ENCODE data around the gene SORBS1. TPM values are rescaled to one million over a fixed set of nuclear protein-coding genes. Genes with fewer than 3 reads are reported as not detected.

SORBS1 gene
- total and polyA plus RNA-seq, 9 of the 15 experiments (the other 6 are each of a cell fraction or from before 2014, with no cell fraction given) = 2.0 to 13.3 (median 6.5) TPM

DNA sequence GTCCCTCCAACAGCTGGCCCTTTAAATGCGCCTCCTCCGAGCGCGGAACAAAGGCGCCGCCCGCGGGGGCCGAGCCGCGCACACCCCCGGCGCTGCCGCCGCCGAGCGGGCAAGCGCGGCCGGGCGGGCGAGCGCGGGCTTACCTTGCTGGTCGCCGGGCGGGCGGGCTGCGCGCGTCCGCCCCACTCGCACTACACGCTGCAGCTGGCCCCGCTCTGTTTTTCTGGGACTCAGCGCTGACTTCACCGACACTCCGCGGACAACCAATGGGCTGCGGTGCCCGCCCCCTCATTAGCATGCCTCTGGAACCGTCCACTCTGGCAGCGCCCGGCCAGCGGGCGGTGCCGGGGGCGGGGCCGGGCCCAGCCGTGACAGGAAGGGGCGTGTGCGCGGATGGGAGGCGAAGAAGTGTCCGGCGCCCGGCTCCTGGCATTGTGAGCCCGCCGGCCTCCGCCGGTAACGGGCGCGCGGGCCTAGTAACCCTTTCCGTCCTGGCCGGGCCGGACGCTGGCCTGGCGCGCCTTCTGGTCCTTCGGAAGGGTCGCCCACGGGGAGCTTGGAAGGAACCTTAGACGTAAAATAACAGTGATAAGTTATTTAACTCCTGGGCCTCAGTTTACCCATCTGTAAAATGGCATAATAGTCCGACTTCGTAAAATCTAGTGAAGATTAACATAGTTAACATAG lies at the start of gene SORBS1 (continued):
- TF ChIP-seq MAZ (CRISPR knock-in tag; conservative IDR thresholded peaks at IDR 0.05 in 1 of 2, IDR thresholded peaks at IDR 0.05 in 1 of 2) (0 out of 4 replicates have a peak, but pooled peaks of 1 of the 2 experiments have one; percentile 48), ZC3H11A (IDR thresholded peaks at IDR 0.05; ENCODE audit: low read depth, low read length) (no peak), KDM1A (IDR thresholded peaks at IDR 0.05) (peak; percentile 94 to 97), PTRF (tag; IDR thresholded peaks at IDR 0.05) (no peak), TAF1 (IDR thresholded peaks at IDR 0.05; ENCODE audit: control insufficient read depth, extremely low read depth, insufficient read depth, low read length, severe bottlenecking) (no peak), KAT8 (IDR thresholded peaks at IDR 0.05; ENCODE audit: low read depth) (no peak), GATAD2B (IDR thresholded peaks at IDR 0.05; ENCODE audit: borderline replicate concordance) (peak; percentile 29; the same call in 1 of the 2 replicates), HDAC1 (IDR thresholded peaks at IDR 0.05) (peak in 1 of 2 experiments; percentile 77; a peak in 3 of 4 replicates), RBM25 (IDR thresholded peaks at IDR 0.05; ENCODE audit: low read depth, low read length, severe bottlenecking) (peak; percentile 88), TGIF2 (CRISPR knock-in tag; IDR thresholded peaks at IDR 0.05) (0 out of 2 replicates have a peak, but pooled peaks have one; percentile 28), TOE1 (IDR thresholded peaks at IDR 0.05; ENCODE audit: borderline replicate concordance) (0 out of 2 replicates have a peak, but pooled peaks have one; percentile 19), TOE1 (CRISPR knock-in tag; IDR thresholded peaks at IDR 0.05; ENCODE audit: borderline replicate concordance, low read depth) (no peak), ZNF197 (CRISPR knock-in tag; IDR thresholded peaks at IDR 0.05; ENCODE audit: low read depth) (no peak), ZNF507 (tag; conservative IDR thresholded peaks at IDR 0.05) (no peak), SP1 (CRISPR knock-in tag; IDR thresholded peaks at IDR 0.05) (peak; percentile 69; the same call in 1 of the 2 replicates), ZNF57 (CRISPR knock-in tag; IDR thresholded peaks at IDR 0.05) (no peak), CBX1 (IDR thresholded peaks at IDR 0.05; ENCODE audit: low read depth) (0 out of 2 replicates have a peak, but pooled peaks have one; percentile 87), GABPB1 (CRISPR knock-in tag; IDR thresholded peaks at IDR 0.05) (peak; percentile 56; the same call in 1 of the 2 replicates)
- TF ChIP-seq, protein P1, sequence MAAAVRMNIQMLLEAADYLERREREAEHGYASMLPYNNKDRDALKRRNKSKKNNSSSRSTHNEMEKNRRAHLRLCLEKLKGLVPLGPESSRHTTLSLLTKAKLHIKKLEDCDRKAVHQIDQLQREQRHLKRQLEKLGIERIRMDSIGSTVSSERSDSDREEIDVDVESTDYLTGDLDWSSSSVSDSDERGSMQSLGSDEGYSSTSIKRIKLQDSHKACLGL (CRISPR knock-in tag; IDR thresholded peaks at IDR 0.05; ENCODE audit: borderline replicate concordance, poor library complexity, severe bottlenecking) = no peak
- TF ChIP-seq, protein P2, sequence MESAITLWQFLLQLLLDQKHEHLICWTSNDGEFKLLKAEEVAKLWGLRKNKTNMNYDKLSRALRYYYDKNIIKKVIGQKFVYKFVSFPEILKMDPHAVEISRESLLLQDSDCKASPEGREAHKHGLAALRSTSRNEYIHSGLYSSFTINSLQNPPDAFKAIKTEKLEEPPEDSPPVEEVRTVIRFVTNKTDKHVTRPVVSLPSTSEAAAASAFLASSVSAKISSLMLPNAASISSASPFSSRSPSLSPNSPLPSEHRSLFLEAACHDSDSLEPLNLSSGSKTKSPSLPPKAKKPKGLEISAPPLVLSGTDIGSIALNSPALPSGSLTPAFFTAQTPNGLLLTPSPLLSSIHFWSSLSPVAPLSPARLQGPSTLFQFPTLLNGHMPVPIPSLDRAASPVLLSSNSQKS (CRISPR knock-in tag; IDR thresholded peaks at IDR 0.05) = no peak
- TF ChIP-seq, protein P3, sequence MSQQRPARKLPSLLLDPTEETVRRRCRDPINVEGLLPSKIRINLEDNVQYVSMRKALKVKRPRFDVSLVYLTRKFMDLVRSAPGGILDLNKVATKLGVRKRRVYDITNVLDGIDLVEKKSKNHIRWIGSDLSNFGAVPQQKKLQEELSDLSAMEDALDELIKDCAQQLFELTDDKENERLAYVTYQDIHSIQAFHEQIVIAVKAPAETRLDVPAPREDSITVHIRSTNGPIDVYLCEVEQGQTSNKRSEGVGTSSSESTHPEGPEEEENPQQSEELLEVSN (IDR thresholded peaks at IDR 0.05; ENCODE audit: borderline replicate concordance in 1 of 2, extremely low read depth in 1 of 2, insufficient read depth in 1 of 2, insufficient read length in 1 of 2, low read depth in 1 of 2, low read length in 1 of 2, poor library complexity in 1 of 2, severe bottlenecking in 1 of 2) = peak in 1 of 2 experiments; percentile 58
- TF ChIP-seq, protein P4, sequence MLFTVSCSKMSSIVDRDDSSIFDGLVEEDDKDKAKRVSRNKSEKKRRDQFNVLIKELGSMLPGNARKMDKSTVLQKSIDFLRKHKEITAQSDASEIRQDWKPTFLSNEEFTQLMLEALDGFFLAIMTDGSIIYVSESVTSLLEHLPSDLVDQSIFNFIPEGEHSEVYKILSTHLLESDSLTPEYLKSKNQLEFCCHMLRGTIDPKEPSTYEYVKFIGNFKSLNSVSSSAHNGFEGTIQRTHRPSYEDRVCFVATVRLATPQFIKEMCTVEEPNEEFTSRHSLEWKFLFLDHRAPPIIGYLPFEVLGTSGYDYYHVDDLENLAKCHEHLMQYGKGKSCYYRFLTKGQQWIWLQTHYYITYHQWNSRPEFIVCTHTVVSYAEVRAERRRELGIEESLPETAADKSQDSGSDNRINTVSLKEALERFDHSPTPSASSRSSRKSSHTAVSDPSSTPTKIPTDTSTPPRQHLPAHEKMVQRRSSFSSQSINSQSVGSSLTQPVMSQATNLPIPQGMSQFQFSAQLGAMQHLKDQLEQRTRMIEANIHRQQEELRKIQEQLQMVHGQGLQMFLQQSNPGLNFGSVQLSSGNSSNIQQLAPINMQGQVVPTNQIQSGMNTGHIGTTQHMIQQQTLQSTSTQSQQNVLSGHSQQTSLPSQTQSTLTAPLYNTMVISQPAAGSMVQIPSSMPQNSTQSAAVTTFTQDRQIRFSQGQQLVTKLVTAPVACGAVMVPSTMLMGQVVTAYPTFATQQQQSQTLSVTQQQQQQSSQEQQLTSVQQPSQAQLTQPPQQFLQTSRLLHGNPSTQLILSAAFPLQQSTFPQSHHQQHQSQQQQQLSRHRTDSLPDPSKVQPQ (CRISPR knock-in tag; IDR thresholded peaks at IDR 0.05; ENCODE audit: borderline replicate concordance) = no peak
